ENCODE measurements around the gene PDILT. TPM values are rescaled to one million over a fixed set of nuclear protein-coding genes. Genes with fewer than 3 reads are reported as not detected.

PDILT gene
- total and polyA plus RNA-seq, 2 donors = 0.16 TPM; not detected in 1

DNA sequence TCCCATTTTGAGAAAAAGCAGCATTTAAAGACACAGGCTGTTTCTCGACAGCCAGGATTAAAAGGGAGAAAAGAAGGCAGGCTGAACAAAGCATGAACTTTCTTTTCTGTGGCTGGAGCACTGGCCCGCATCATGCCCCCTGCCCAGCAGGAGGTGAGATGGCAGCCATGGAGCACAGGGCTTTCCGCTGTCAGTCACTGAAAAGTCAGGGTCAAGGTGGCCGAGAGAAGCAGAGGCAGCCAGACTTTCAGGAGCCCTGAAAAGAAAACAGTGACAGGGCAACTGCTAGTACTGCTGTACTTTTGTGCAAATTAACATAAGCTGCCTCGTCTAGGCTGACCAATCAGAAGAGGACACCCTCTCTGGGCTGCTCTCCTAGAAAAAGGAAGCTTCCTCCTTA lies 71.4 kb downstream of the PDILT start:
- no peak overlapping the region for H3K27ac ChIP-seq (ENCODE audit: low read depth in 1 of 2, low read length in 1 of 2)
- H3K9me3 ChIP-seq (ENCODE audit: control insufficient read depth in 2 of 2, insufficient read depth in 1 of 2, low read length in 1 of 2) = no peaks in the 10 kb centered on the region
- no peaks in the 10 kb centered on the region for H3K36me3 ChIP-seq (ENCODE audit: control insufficient read depth in 2 of 2, insufficient read depth in 2 of 2, low read length in 1 of 2)
- H3K4me1 ChIP-seq (ENCODE audit: control insufficient read depth in 2 of 2, insufficient read depth in 2 of 2, low read length in 2 of 2) = no peaks in the 10 kb centered on the region
- no peaks in the 10 kb centered on the region for H3K27me3 ChIP-seq (ENCODE audit: control insufficient read depth in 2 of 2, insufficient read depth in 1 of 2, low read length in 1 of 2)
- WGBS = 73% methylated on average over 5 of the region's 5 CpGs
- no peak overlapping the region for H3K4me3 ChIP-seq (ENCODE audit: low read length in 2 of 2)
- no peak for DNase-seq (ENCODE audit: low read depth in 6 of 9, low spot score in 9 of 9)

DNA sequence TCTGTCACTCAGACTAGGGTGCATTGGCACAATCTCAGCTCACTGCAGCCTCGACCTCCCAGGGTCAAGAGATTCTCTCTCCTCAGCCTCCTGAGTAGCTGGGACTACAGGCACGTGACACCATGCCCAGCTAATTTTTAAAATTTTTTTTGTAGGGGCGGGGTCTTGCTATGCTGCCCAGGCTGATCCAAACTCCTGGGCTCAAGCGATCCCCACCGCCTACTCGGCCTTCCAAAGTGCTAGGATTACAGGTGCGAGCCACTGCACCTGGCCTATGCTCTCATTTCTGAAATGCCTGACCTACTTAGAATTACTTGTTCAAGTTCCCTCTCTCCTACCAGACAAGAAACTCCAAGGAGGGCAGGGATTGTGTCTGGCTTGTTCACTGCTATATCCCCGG lies 72.1 kb downstream of the PDILT start:
- Histone ChIP-seq H3K36me3 (ENCODE audit: control insufficient read depth in 2 of 2, insufficient read depth in 2 of 2, low read length in 1 of 2) (no peaks in the 10 kb centered on the region), H3K27me3 (ENCODE audit: control insufficient read depth in 2 of 2, insufficient read depth in 1 of 2, low read length in 1 of 2) (no peaks in the 10 kb centered on the region), H3K4me1 (ENCODE audit: control insufficient read depth in 2 of 2, insufficient read depth in 2 of 2, low read length in 2 of 2) (no peaks in the 10 kb centered on the region), H3K4me3 (ENCODE audit: low read length in 2 of 2) (no peak overlapping the region), H3K9me3 (ENCODE audit: control insufficient read depth in 2 of 2, insufficient read depth in 1 of 2, low read length in 1 of 2) (no peaks in the 10 kb centered on the region), H3K27ac (ENCODE audit: low read depth in 1 of 2, low read length in 1 of 2) (no peak overlapping the region)
- DNase-seq (ENCODE audit: low read depth in 6 of 9, low spot score in 9 of 9) = no peak
- 93% methylated on average over 8 of the region's 8 CpGs for WGBS

DNA sequence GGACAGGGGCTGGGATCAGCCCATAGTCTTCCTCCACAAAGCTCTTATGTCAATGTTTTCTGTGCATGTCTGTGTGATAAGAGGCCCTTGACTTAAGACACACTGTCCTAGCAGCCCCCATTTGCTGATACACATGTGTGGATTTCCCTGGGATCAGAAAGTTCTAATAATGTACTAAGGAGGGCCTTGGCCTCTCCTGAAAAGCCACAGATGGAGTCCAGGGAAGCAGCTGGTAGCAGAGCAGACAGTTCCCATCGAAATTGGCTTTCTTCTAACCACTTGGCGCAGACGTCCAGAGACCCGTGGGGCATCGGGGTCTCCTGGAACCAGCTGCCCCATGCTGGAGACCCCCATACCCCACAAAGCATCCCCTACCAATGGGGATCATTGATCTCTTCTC lies 72.9 kb downstream of the PDILT start:
- no peak for DNase-seq (ENCODE audit: low read depth in 6 of 9, low spot score in 9 of 9)
- Histone ChIP-seq H3K4me3 (ENCODE audit: low read length in 2 of 2) (no peak overlapping the region), H3K27ac (ENCODE audit: low read depth in 1 of 2, low read length in 1 of 2) (no peak overlapping the region), H3K4me1 (ENCODE audit: control insufficient read depth in 2 of 2, insufficient read depth in 2 of 2, low read length in 2 of 2) (no peaks in the 10 kb centered on the region), H3K27me3 (ENCODE audit: control insufficient read depth in 2 of 2, insufficient read depth in 1 of 2, low read length in 1 of 2) (no peaks in the 10 kb centered on the region), H3K36me3 (ENCODE audit: control insufficient read depth in 2 of 2, insufficient read depth in 2 of 2, low read length in 1 of 2) (no peaks in the 10 kb centered on the region), H3K9me3 (ENCODE audit: control insufficient read depth in 2 of 2, insufficient read depth in 1 of 2, low read length in 1 of 2) (no peaks in the 10 kb centered on the region)
- 91% methylated on average over 5 of the region's 5 CpGs for WGBS

DNA sequence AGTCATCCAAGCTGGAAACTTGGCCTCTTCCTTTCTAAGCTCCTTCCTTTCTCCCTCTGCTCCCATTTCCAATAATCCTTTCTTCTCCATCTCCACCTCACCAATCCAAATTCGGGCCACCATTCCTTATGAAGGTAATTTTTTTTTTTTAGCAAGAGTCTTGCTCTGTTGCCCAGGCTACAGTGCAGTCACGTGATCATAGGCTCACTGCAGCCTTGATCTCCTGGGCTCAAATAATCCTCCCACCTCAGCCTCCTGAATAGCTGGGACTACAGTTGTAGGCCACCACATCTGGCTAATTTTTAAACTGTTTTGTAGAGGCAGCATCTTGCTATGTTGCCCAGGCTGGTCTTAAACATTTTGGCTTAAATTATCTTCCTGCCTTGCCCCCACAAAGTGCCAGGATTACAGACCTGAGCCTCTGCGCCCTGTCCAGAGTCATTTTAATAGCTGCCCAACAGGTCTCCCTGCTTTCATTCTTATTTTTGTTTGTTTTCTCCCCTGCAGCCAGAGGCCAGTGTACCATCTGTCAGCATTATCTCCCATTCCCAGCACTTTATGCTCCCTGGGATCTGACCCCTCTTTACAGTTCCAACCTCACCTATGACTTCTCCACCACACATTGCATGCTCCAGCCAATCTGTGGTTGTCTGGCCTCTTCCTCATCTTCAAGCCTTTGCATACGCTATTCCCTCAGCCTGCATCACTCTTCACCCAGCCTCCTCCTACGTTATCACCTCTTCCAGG lies 75.0 kb downstream of the PDILT start:
- Histone ChIP-seq H3K9me3 (ENCODE audit: control insufficient read depth in 2 of 2, insufficient read depth in 1 of 2, low read length in 1 of 2) (no peaks in the 10 kb centered on the region), H3K4me3 (ENCODE audit: low read length in 2 of 2) (no peak overlapping the region), H3K27me3 (ENCODE audit: control insufficient read depth in 2 of 2, insufficient read depth in 1 of 2, low read length in 1 of 2) (no peaks in the 10 kb centered on the region), H3K36me3 (ENCODE audit: control insufficient read depth in 2 of 2, insufficient read depth in 2 of 2, low read length in 1 of 2) (no peaks in the 10 kb centered on the region), H3K4me1 (ENCODE audit: control insufficient read depth in 2 of 2, insufficient read depth in 2 of 2, low read length in 2 of 2) (no peaks in the 10 kb centered on the region), H3K27ac (ENCODE audit: low read depth in 1 of 2, low read length in 1 of 2) (no peak overlapping the region)
- 87% methylated on average over 5 of the region's 5 CpGs for WGBS
- no peak for DNase-seq (ENCODE audit: low read depth in 6 of 9, low spot score in 9 of 9)

DNA sequence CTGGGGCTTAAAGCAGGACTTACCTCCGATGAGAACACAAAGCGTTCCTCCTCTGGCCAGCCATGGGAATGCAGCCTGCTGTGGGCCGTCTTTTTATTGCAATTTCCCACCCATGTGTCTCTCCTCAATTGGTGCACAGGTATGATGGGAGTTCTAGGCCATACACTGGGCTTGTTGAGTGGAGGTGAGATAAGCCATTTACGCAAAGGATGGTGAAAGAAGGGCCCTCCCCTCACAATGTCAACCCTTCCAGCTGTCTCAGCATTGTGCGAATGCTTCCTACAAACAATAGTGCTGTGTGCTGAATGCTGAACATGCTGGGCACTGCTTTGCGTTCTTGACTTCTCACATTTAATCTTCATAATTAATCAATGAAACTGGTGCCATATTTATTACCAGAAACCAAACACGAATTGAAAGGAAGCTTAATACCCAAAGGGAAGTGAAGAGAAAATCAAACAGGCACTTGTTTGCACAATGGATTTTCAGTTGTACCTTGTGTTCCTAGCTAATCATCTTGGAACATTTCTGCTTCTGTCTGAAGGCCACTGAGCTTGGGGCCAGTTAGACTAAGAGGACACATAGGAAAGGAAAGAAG lies 77.0 kb downstream of the PDILT start, which contains the start of gene GP2:
GP2 (minus strand) TSS at position 70 of the 598 bp plus-strand sequence. CDS start 1,082 bp downstream, outside the sequence.
- Histone ChIP-seq H3K27me3 (ENCODE audit: control insufficient read depth in 2 of 2, insufficient read depth in 1 of 2, low read length in 1 of 2) (no peaks in the 10 kb centered on the region), H3K36me3 (ENCODE audit: control insufficient read depth in 2 of 2, insufficient read depth in 2 of 2, low read length in 1 of 2) (no peaks in the 10 kb centered on the region), H3K4me3 (ENCODE audit: low read length in 2 of 2) (no peak within 1 kb of the TSS), H3K9me3 (ENCODE audit: control insufficient read depth in 2 of 2, insufficient read depth in 1 of 2, low read length in 1 of 2) (no peaks in the 10 kb centered on the region), H3K27ac (ENCODE audit: low read depth in 1 of 2, low read length in 1 of 2) (no peak within 1 kb of the TSS), H3K4me1 (ENCODE audit: control insufficient read depth in 2 of 2, insufficient read depth in 2 of 2, low read length in 2 of 2) (no peaks in the 10 kb centered on the region)
- DNase-seq (ENCODE audit: low read depth in 6 of 9, low spot score in 9 of 9) = no peak
- 87% methylated on average over 7 of the region's 7 CpGs for WGBS

DNA sequence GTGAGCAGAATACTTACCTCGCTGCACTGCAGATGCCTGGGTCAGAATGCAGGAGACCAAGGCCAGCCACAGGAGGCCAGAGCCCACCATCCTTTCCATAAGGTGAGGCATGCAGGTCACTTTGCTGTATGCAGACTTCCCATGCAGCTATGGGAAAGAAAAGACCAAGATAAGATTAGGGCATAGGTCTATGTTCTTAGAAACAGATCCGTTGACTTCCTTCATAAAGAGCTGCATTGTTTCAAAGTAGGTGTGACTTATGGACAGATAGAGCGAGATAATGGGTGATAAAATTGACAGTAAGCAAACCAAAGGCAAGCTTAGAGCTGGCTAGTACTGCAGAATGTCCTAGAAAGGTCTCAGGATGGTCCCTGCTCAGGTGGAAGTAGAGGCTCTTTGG lies 78.2 kb downstream of the PDILT start:
- H3K27me3 ChIP-seq (ENCODE audit: control insufficient read depth in 2 of 2, insufficient read depth in 1 of 2, low read length in 1 of 2) = no peaks in the 10 kb centered on the region
- 77% methylated on average over 3 of the region's 3 CpGs for WGBS
- no peak for DNase-seq (ENCODE audit: low read depth in 6 of 9, low spot score in 9 of 9)
- no peaks in the 10 kb centered on the region for H3K4me1 ChIP-seq (ENCODE audit: control insufficient read depth in 2 of 2, insufficient read depth in 2 of 2, low read length in 2 of 2)
- H3K36me3 ChIP-seq (ENCODE audit: control insufficient read depth in 2 of 2, insufficient read depth in 2 of 2, low read length in 1 of 2) = no peaks in the 10 kb centered on the region
- H3K27ac ChIP-seq (ENCODE audit: low read depth in 1 of 2, low read length in 1 of 2) = no peak overlapping the region
- H3K9me3 ChIP-seq (ENCODE audit: control insufficient read depth in 2 of 2, insufficient read depth in 1 of 2, low read length in 1 of 2) = no peaks in the 10 kb centered on the region
- H3K4me3 ChIP-seq (ENCODE audit: low read length in 2 of 2) = no peak overlapping the region

DNA sequence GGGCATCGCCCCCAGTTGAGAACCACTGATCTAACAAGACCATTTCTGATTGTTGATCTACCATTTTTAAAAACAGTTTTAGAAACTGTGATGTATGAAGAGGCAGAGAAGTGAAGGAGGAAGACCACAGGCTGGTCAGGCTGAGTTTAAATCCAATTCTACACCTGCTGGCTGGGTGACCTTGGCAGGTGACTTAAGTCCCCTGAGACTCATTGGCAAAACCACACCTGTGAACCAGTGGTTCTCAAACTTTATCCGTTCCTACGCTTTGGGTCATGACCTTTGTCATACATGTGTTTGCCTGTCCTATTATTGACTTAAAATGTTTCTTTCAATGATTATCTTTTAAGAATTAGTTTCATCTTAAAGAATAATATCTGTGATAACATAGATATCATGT lies 79.5 kb downstream of the PDILT start:
- Histone ChIP-seq H3K36me3 (ENCODE audit: control insufficient read depth in 2 of 2, insufficient read depth in 2 of 2, low read length in 1 of 2) (no peaks in the 10 kb centered on the region), H3K4me1 (ENCODE audit: control insufficient read depth in 2 of 2, insufficient read depth in 2 of 2, low read length in 2 of 2) (no peaks in the 10 kb centered on the region), H3K27me3 (ENCODE audit: control insufficient read depth in 2 of 2, insufficient read depth in 1 of 2, low read length in 1 of 2) (no peaks in the 10 kb centered on the region), H3K27ac (ENCODE audit: low read depth in 1 of 2, low read length in 1 of 2) (no peak overlapping the region), H3K9me3 (ENCODE audit: control insufficient read depth in 2 of 2, insufficient read depth in 1 of 2, low read length in 1 of 2) (no peaks in the 10 kb centered on the region), H3K4me3 (ENCODE audit: low read length in 2 of 2) (no peak overlapping the region)
- DNase-seq (ENCODE audit: low read depth in 6 of 9, low spot score in 9 of 9) = no peak
- WGBS = 76% methylated on average over 3 of the region's 3 CpGs

DNA sequence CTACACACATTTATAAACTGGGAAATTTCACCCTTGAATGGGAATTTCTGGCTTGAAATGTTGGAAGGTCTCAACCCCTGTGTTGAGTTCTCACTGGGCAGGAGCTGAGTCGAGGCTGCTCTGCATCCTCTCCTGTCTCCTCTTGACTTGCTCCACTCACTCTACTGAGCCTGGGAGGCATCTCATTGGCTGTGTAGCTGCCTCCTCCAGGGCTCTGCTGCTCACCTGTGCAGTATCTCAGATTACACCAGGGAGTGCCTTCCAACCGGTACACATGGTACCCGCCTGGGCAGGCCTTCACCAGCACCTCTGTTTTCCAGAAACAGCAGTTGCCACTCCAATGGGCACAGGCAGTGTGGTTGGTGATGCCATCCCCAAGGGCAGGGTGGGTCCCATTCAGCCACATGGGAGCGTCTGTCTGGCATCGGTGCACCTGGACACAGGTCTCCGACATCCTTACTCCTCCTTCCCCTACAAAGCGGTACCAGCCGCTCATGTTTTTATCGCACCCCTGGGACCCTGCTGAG lies 80.9 kb downstream of the PDILT start:
- 83% methylated on average over 9 of the region's 9 CpGs for WGBS
- Histone ChIP-seq H3K4me1 (ENCODE audit: control insufficient read depth in 2 of 2, insufficient read depth in 2 of 2, low read length in 2 of 2) (no peaks in the 10 kb centered on the region), H3K27ac (ENCODE audit: low read depth in 1 of 2, low read length in 1 of 2) (no peak overlapping the region), H3K4me3 (ENCODE audit: low read length in 2 of 2) (no peak overlapping the region), H3K36me3 (ENCODE audit: control insufficient read depth in 2 of 2, insufficient read depth in 2 of 2, low read length in 1 of 2) (no peaks in the 10 kb centered on the region), H3K27me3 (ENCODE audit: control insufficient read depth in 2 of 2, insufficient read depth in 1 of 2, low read length in 1 of 2) (no peaks in the 10 kb centered on the region), H3K9me3 (ENCODE audit: control insufficient read depth in 2 of 2, insufficient read depth in 1 of 2, low read length in 1 of 2) (no peaks in the 10 kb centered on the region)
- DNase-seq (ENCODE audit: low read depth in 6 of 9, low spot score in 9 of 9) = no peak

DNA sequence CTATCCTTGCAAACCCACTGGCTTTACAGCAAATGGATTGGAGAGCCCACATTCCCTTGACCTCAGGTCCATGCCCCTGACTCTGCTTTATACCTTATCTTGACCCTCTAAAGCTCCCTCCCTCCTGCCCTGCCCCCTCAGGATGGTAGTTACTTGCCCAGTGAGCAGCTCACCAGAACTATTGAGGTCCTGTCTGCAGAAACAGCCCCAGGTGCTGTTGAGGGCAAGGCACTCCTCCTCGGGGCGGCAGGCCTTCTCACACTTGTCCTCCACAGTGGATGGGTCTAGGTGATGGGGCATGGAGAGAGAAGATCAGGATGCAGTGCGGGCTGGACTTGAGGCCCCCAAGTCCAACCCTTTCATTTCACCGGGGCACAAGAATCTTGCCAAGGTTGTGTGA lies 81.8 kb downstream of the PDILT start:
- WGBS = 93% methylated on average over 4 of the region's 4 CpGs
- no peak for DNase-seq (ENCODE audit: low read depth in 6 of 9, low spot score in 9 of 9)
- H3K27me3 ChIP-seq (ENCODE audit: control insufficient read depth in 2 of 2, insufficient read depth in 1 of 2, low read length in 1 of 2) = no peaks in the 10 kb centered on the region
- no peaks in the 10 kb centered on the region for H3K9me3 ChIP-seq (ENCODE audit: control insufficient read depth in 2 of 2, insufficient read depth in 1 of 2, low read length in 1 of 2)
- no peaks in the 10 kb centered on the region for H3K36me3 ChIP-seq (ENCODE audit: control insufficient read depth in 2 of 2, insufficient read depth in 2 of 2, low read length in 1 of 2)
- no peak overlapping the region for H3K27ac ChIP-seq (ENCODE audit: low read depth in 1 of 2, low read length in 1 of 2)
- H3K4me3 ChIP-seq (ENCODE audit: low read length in 2 of 2) = no peak overlapping the region
- H3K4me1 ChIP-seq (ENCODE audit: control insufficient read depth in 2 of 2, insufficient read depth in 2 of 2, low read length in 2 of 2) = no peaks in the 10 kb centered on the region
